ENCODE measurements around the gene KCTD19.

Gene KCTD19

GRCh38 chr16:67327743-67328142 lies 1.2 kb upstream of the KCTD19 start:
- no peak overlapping the region for H3K9ac ChIP-seq (ENCODE audit: low read length in 2 of 2)
- no peak overlapping the region for H3K4me3 ChIP-seq (ENCODE audit: low read length in 2 of 2)
- peaks cover 15 to 17% of the 10 kb centered on the region in 2 donors for H3K27me3 ChIP-seq (ENCODE audit: control insufficient read depth in 1 of 2, insufficient read depth in 2 of 2, low read length in 2 of 2)
- H3K27ac ChIP-seq (ENCODE audit: low read length) = no peak overlapping the region
- no peaks in the 10 kb centered on the region for H3K36me3 ChIP-seq (ENCODE audit: control insufficient read depth in 2 of 2, insufficient read depth in 2 of 2, low read length in 2 of 2)
- peaks cover 5% of the 10 kb centered on the region for H3K4me1 ChIP-seq (ENCODE audit: control insufficient read depth, insufficient read depth, low read length)
- H3K9me3 ChIP-seq (ENCODE audit: control insufficient read depth in 2 of 2, low read length in 2 of 2) = no peaks in the 10 kb centered on the region

GRCh38 chr16:67326115-67326471 lies 448 bp downstream of the KCTD19 start:
- Histone ChIP-seq H3K9me3 (ENCODE audit: control insufficient read depth in 2 of 2, low read length in 2 of 2) (no peaks in the 10 kb centered on the region), H3K27ac (ENCODE audit: low read length) (no peak overlapping the region), H3K4me3 (ENCODE audit: low read length in 2 of 2) (peak overlapping the region; percentile 25 to 69), H3K9ac (ENCODE audit: low read length in 2 of 2) (peak overlapping the region in 1 of 2 donors; percentile 42), H3K36me3 (ENCODE audit: control insufficient read depth in 2 of 2, insufficient read depth in 2 of 2, low read length in 2 of 2) (no peaks in the 10 kb centered on the region), H3K27me3 (ENCODE audit: control insufficient read depth in 1 of 2, insufficient read depth in 2 of 2, low read length in 2 of 2) (peaks cover 15 to 17% of the 10 kb centered on the region in 2 donors), H3K4me1 (ENCODE audit: control insufficient read depth, insufficient read depth, low read length) (peaks cover 5% of the 10 kb centered on the region)

DNA sequence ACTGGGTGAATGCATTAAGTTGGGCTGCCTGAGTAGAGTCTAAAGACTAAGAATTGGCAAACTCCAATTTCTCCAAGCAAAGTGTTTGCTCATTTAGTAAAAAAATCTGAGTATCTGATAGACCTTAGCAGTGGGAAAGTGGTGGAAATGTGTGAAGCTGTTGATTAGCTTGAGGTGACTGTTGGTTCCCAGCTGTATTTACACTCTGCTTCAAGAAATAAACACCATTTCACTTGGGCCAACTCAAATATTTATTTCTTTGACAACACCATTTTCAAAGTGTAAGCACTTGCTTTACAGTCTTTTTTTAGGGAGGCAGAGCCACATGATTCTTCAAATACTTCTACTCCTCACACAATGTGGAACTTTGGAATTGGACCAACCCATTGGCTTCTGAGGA lies 8.7 kb downstream of the KCTD19 start:
- Histone ChIP-seq H3K9me3 (ENCODE audit: control insufficient read depth in 2 of 2, low read length in 2 of 2) (no peaks in the 10 kb centered on the region), H3K4me3 (ENCODE audit: low read length in 2 of 2) (no peak overlapping the region)

GRCh38 chr16:67312719-67313118 lies 13.8 kb downstream of the KCTD19 start:
- Histone ChIP-seq H3K27ac (ENCODE audit: low read length) (no peak overlapping the region), H3K9ac (ENCODE audit: low read length in 2 of 2) (no peak overlapping the region), H3K4me3 (ENCODE audit: low read length in 2 of 2) (no peak overlapping the region), H3K36me3 (ENCODE audit: control insufficient read depth in 2 of 2, insufficient read depth in 2 of 2, low read length in 2 of 2) (no peaks in the 10 kb centered on the region), H3K9me3 (ENCODE audit: control insufficient read depth in 2 of 2, low read length in 2 of 2) (no peaks in the 10 kb centered on the region), H3K27me3 (ENCODE audit: control insufficient read depth in 1 of 2, insufficient read depth in 2 of 2, low read length in 2 of 2) (peaks cover 0 to 5% of the 10 kb centered on the region in 2 donors), H3K4me1 (ENCODE audit: control insufficient read depth, insufficient read depth, low read length) (peaks cover 3% of the 10 kb centered on the region)

More for the DNA sequence above, 8.7 kb downstream of the KCTD19 start:
- Histone ChIP-seq H3K9ac (ENCODE audit: low read length in 2 of 2) (no peak overlapping the region), H3K4me1 (ENCODE audit: control insufficient read depth, insufficient read depth, low read length) (no peaks in the 10 kb centered on the region), H3K27me3 (ENCODE audit: control insufficient read depth in 1 of 2, insufficient read depth in 2 of 2, low read length in 2 of 2) (peaks cover 0 to 5% of the 10 kb centered on the region in 2 donors), H3K36me3 (ENCODE audit: control insufficient read depth in 2 of 2, insufficient read depth in 2 of 2, low read length in 2 of 2) (no peaks in the 10 kb centered on the region), H3K27ac (ENCODE audit: low read length) (no peak overlapping the region)

GRCh38 chr16:67311607-67312488 lies 14.7 kb downstream of the KCTD19 start:
- peak overlapping the region; percentile 11 for H3K27ac ChIP-seq (ENCODE audit: low read length)
- H3K4me1 ChIP-seq (ENCODE audit: control insufficient read depth, insufficient read depth, low read length) = peaks cover 3% of the 10 kb centered on the region
- H3K9ac ChIP-seq (ENCODE audit: low read length in 2 of 2) = no peak overlapping the region
- H3K9me3 ChIP-seq (ENCODE audit: control insufficient read depth in 2 of 2, low read length in 2 of 2) = no peaks in the 10 kb centered on the region
- H3K27me3 ChIP-seq (ENCODE audit: control insufficient read depth in 1 of 2, insufficient read depth in 2 of 2, low read length in 2 of 2) = peaks cover 0 to 2% of the 10 kb centered on the region in 2 donors
- H3K4me3 ChIP-seq (ENCODE audit: low read length in 2 of 2) = no peak overlapping the region
- H3K36me3 ChIP-seq (ENCODE audit: control insufficient read depth in 2 of 2, insufficient read depth in 2 of 2, low read length in 2 of 2) = no peaks in the 10 kb centered on the region

DNA sequence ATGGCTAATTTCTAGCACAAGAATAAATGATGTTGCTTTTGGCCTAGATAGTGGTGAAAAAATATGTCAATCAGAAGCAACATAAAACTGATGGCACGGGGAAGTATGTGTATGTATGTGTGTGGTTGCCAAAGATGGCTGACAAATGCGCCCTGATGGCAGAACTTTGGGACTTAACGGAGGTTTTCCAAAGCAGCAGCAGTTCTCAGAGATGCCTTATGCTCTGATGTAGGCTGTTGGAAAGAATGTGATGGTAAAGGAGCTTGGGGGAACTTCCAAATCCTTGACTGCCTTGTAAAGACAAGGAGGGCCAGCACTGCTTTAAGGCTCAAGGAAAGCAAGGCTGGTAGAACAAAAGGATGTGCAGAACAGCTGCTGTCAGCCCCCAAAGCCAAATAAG lies 16.0 kb downstream of the KCTD19 start:
- no peak overlapping the region for H3K9ac ChIP-seq (ENCODE audit: low read length in 2 of 2)
- no peaks in the 10 kb centered on the region for H3K27me3 ChIP-seq (ENCODE audit: control insufficient read depth in 1 of 2, insufficient read depth in 2 of 2, low read length in 2 of 2)
- H3K4me1 ChIP-seq (ENCODE audit: control insufficient read depth, insufficient read depth, low read length) = peaks cover 3% of the 10 kb centered on the region
- no peaks in the 10 kb centered on the region for H3K9me3 ChIP-seq (ENCODE audit: control insufficient read depth in 2 of 2, low read length in 2 of 2)
- no peak overlapping the region for H3K27ac ChIP-seq (ENCODE audit: low read length)
- H3K4me3 ChIP-seq (ENCODE audit: low read length in 2 of 2) = no peak overlapping the region
- no peaks in the 10 kb centered on the region for H3K36me3 ChIP-seq (ENCODE audit: control insufficient read depth in 2 of 2, insufficient read depth in 2 of 2, low read length in 2 of 2)

DNA sequence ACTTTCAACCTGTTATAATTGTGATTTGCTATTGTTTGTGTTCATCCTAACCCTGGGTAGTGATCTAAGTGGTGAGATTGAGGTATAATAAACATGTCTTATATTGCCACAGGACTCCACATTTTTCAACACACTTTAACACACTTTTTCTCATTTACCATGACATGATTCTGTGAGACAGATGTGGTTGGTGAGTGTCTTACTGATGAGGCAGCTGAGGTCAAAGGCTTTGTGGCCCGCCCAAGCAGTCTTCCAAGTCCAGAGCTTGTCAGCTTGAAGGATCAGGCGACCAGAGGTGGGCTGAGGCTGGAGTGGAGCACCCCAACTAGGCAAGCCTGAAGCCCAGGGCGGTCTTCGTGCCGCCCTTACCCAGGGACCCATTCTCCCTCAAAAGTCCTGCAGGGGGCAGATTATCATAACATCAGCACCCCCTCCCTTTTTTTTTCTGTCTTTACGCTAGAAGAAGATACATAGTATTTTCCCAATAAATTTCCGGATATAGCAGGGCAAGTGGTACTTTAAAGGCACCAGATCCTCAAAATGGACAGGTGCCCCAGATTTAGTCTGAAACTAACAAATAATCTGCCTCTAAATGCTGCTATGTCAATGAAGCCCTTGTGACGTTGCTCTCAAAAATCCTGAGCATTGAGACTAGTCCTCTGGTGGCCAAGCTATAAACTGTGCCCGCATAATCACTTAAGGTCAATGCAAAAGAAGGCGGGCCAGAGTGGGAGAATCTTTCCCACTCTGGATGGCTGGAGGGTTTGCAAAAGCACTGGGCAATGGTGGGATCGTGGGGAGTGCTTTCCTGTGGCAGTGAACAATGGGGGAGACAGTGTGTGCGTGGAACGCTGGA lies 21.1 kb downstream of the KCTD19 start:
- no peak overlapping the region for H3K4me3 ChIP-seq (ENCODE audit: low read length in 2 of 2)
- H3K4me1 ChIP-seq (ENCODE audit: control insufficient read depth, insufficient read depth, low read length) = no peaks in the 10 kb centered on the region
- H3K27ac ChIP-seq (ENCODE audit: low read length) = no peak overlapping the region
- H3K9ac ChIP-seq (ENCODE audit: low read length in 2 of 2) = no peak overlapping the region
- H3K27me3 ChIP-seq (ENCODE audit: control insufficient read depth in 1 of 2, insufficient read depth in 2 of 2, low read length in 2 of 2) = no peaks in the 10 kb centered on the region
- H3K9me3 ChIP-seq (ENCODE audit: control insufficient read depth in 2 of 2, low read length in 2 of 2) = no peaks in the 10 kb centered on the region
- H3K36me3 ChIP-seq (ENCODE audit: control insufficient read depth in 2 of 2, insufficient read depth in 2 of 2, low read length in 2 of 2) = no peaks in the 10 kb centered on the region

- Histone ChIP-seq H3K4me1 (ENCODE audit: control insufficient read depth, insufficient read depth, low read length) (no peaks in the 10 kb centered on the region), H3K36me3 (ENCODE audit: control insufficient read depth in 2 of 2, insufficient read depth in 2 of 2, low read length in 2 of 2) (no peaks in the 10 kb centered on the region), H3K9ac (ENCODE audit: low read length in 2 of 2) (no peak overlapping the region), H3K27ac (ENCODE audit: low read length) (no peak overlapping the region), H3K27me3 (ENCODE audit: control insufficient read depth in 1 of 2, insufficient read depth in 2 of 2, low read length in 2 of 2) (peaks cover 0 to 2% of the 10 kb centered on the region in 2 donors), H3K9me3 (ENCODE audit: control insufficient read depth in 2 of 2, low read length in 2 of 2) (no peaks in the 10 kb centered on the region), H3K4me3 (ENCODE audit: low read length in 2 of 2) (no peak overlapping the region)
Observed at GRCh38 chr16:67304020-67304419, 22.5 kb downstream of the KCTD19 start.

DNA sequence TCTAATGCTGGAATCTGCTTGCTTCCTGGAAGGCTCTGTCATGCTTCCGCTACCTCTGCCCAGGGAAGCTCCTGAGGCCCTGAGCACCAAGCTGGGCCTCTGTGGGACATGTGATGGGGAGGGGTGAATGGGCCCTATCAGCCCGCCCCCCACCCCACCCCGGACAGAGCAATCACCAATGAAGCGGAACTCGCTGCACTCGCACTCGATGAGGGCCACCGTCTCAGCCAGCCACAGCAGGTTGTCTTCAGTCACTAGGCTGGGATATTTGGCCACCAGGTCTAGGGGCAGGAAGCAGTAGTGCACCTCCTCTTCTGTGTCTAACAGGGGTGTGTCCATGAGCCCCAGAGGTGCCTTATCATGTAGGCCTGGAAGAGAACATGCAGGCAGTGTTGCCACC lies 23.6 kb downstream of the KCTD19 start:
- Histone ChIP-seq H3K36me3 (ENCODE audit: control insufficient read depth in 2 of 2, insufficient read depth in 2 of 2, low read length in 2 of 2) (no peaks in the 10 kb centered on the region), H3K4me1 (ENCODE audit: control insufficient read depth, insufficient read depth, low read length) (no peaks in the 10 kb centered on the region), H3K27ac (ENCODE audit: low read length) (no peak overlapping the region), H3K4me3 (ENCODE audit: low read length in 2 of 2) (no peak overlapping the region), H3K9me3 (ENCODE audit: control insufficient read depth in 2 of 2, low read length in 2 of 2) (no peaks in the 10 kb centered on the region), H3K9ac (ENCODE audit: low read length in 2 of 2) (no peak overlapping the region), H3K27me3 (ENCODE audit: control insufficient read depth in 1 of 2, insufficient read depth in 2 of 2, low read length in 2 of 2) (peaks cover 0 to 2% of the 10 kb centered on the region in 2 donors)

- Histone ChIP-seq H3K4me1 (ENCODE audit: control insufficient read depth, insufficient read depth, low read length) (no peaks in the 10 kb centered on the region), H3K27me3 (ENCODE audit: control insufficient read depth in 1 of 2, insufficient read depth in 2 of 2, low read length in 2 of 2) (peaks cover 0 to 5% of the 10 kb centered on the region in 2 donors), H3K4me3 (ENCODE audit: low read length in 2 of 2) (no peak overlapping the region), H3K27ac (ENCODE audit: low read length) (no peak overlapping the region), H3K9me3 (ENCODE audit: control insufficient read depth in 2 of 2, low read length in 2 of 2) (no peaks in the 10 kb centered on the region), H3K9ac (ENCODE audit: low read length in 2 of 2) (no peak overlapping the region), H3K36me3 (ENCODE audit: control insufficient read depth in 2 of 2, insufficient read depth in 2 of 2, low read length in 2 of 2) (no peaks in the 10 kb centered on the region)
Observed at GRCh38 chr16:67302076-67302475, 24.5 kb downstream of the KCTD19 start.
